H9 (cell line): ENCODE results near the gene SH3RF3. TPM values are rescaled to one million over a fixed set of nuclear protein-coding genes. Genes with fewer than 3 reads are reported as not detected.

Experiments used
- DNase-seq: peaks from one replicate; pipeline ENCODE4 v3.0.0-alpha.2; 2017
- H2AFZ ChIP-seq: one replicate; pipeline ENCODE4 v1.6.1; 2013; ENCODE audit warnings: mild to moderate bottlenecking, low read length, control low read depth, moderate library complexity
- H2AK5ac ChIP-seq: 2 replicates; pipeline ENCODE4 v1.6.1; 2013; ENCODE audit warnings: low read length, control low read depth, mixed read lengths; ENCODE audit not compliant: insufficient read length
- H2BK120ac ChIP-seq: one replicate; pipeline ENCODE4 v1.6.1; 2013; ENCODE audit warnings: low read depth, mild to moderate bottlenecking, low read length, control low read depth, inconsistent platforms; ENCODE audit not compliant: poor library complexity, severe bottlenecking
- H2BK12ac ChIP-seq: 2 replicates; pipeline ENCODE4 v1.6.1; 2013; ENCODE audit warnings: low read length, control low read depth, mixed read lengths, low read depth; ENCODE audit not compliant: insufficient read length
- H2BK15ac ChIP-seq: 2 replicates; pipeline ENCODE4 v1.6.1; 2013; ENCODE audit warnings: low read depth, low read length, control low read depth
- H2BK20ac ChIP-seq: one replicate; pipeline ENCODE4 v1.6.1; 2013; ENCODE audit warnings: low read depth, mild to moderate bottlenecking, low read length, control low read depth, inconsistent platforms; ENCODE audit not compliant: poor library complexity, severe bottlenecking
- H2BK5ac ChIP-seq: 2 replicates; pipeline ENCODE4 v1.6.1; 2013; ENCODE audit warnings: low read length, control low read depth, mixed read lengths; ENCODE audit not compliant: insufficient read length
- H3K14ac ChIP-seq: 2 replicates; pipeline ENCODE4 v1.6.1; 2013; ENCODE audit warnings: low read length, control low read depth; ENCODE audit not compliant: insufficient read depth
- H3K18ac ChIP-seq: 2 replicates; pipeline ENCODE4 v1.6.1; 2013; ENCODE audit warnings: low read depth, mild to moderate bottlenecking, mixed read lengths, low read length, control low read depth; ENCODE audit not compliant: insufficient read length
- H3K23ac ChIP-seq: 2 replicates; pipeline ENCODE4 v1.6.1; 2013; ENCODE audit warnings: low read length, control low read depth, mixed read lengths, low read depth; ENCODE audit not compliant: insufficient read length
- H3K23me2 ChIP-seq: 2 replicates; pipeline ENCODE4 v1.6.1; 2013; ENCODE audit warnings: low read depth, mild to moderate bottlenecking, mixed read lengths, low read length, control low read depth; ENCODE audit not compliant: insufficient read length, poor library complexity, severe bottlenecking
- H3K27ac ChIP-seq: 2 replicates; pipeline ENCODE4 v1.5.1; 2013; ENCODE audit warnings: low read length, control low read depth, mixed read lengths, low read depth; ENCODE audit not compliant: insufficient read length
- H3K27me3 ChIP-seq: 2 replicates; pipeline ENCODE4 v1.6.1; 2013; ENCODE audit warnings: low read length, control low read depth, inconsistent platforms; ENCODE audit not compliant: insufficient read depth
- H3K4ac ChIP-seq: 2 replicates; pipeline ENCODE4 v1.6.1; 2013; ENCODE audit warnings: low read depth, mild to moderate bottlenecking, control low read depth, inconsistent platforms, low read length, moderate library complexity
- H3K4me1 ChIP-seq: 2 replicates; pipeline ENCODE4 v1.6.1; 2013; ENCODE audit warnings: low read length, control low read depth, inconsistent platforms; ENCODE audit not compliant: insufficient read depth
- H3K4me2 ChIP-seq: 2 replicates; pipeline ENCODE4 v1.6.1; 2013; ENCODE audit warnings: low read length, control low read depth, mixed read lengths; ENCODE audit not compliant: insufficient read length, insufficient read depth
- H3K56ac ChIP-seq: 2 replicates; pipeline ENCODE4 v1.6.1; 2013; ENCODE audit warnings: low read depth, mild to moderate bottlenecking, mixed read lengths, low read length, control low read depth; ENCODE audit not compliant: insufficient read length
- H3K79me1 ChIP-seq: 2 replicates; pipeline ENCODE4 v1.6.1; 2013; ENCODE audit warnings: low read depth, mild to moderate bottlenecking, moderate library complexity, low read length, control low read depth, inconsistent platforms; ENCODE audit not compliant: insufficient read depth, poor library complexity, severe bottlenecking
- H3K79me2 ChIP-seq: 2 replicates; pipeline ENCODE4 v1.6.1; 2013; ENCODE audit warnings: low read length, control low read depth, inconsistent platforms; ENCODE audit not compliant: insufficient read depth
- H3K9ac ChIP-seq: 2 replicates; pipeline ENCODE4 v1.6.1; 2013; ENCODE audit warnings: low read length, control low read depth, mixed read lengths; ENCODE audit not compliant: insufficient read length; ENCODE audit errors: extremely low read depth
- H3K9me3 ChIP-seq: one replicate; pipeline ENCODE4 v1.6.1; 2013; ENCODE audit warnings: low read depth, low read length, inconsistent platforms; ENCODE audit not compliant: control insufficient read depth
- H3T11ph ChIP-seq: one replicate; pipeline ENCODE4 v1.6.1; 2013; ENCODE audit warnings: mild to moderate bottlenecking, low read length, control low read depth, inconsistent platforms
- H4K20me1 ChIP-seq: one replicate; pipeline ENCODE4 v1.6.1; 2013; ENCODE audit not compliant: control insufficient read depth, insufficient read length, insufficient read depth
- H4K5ac ChIP-seq: 2 replicates; pipeline ENCODE4 v1.6.1; 2013; ENCODE audit warnings: low read depth, mild to moderate bottlenecking, mixed read lengths, low read length, control low read depth; ENCODE audit not compliant: insufficient read length
- H4K8ac ChIP-seq: replicated peaks from 2 replicates; pipeline ENCODE4 v1.6.1; 2013; ENCODE audit warnings: low read length, control low read depth, mixed read lengths, low read depth; ENCODE audit not compliant: insufficient read length
- H4K91ac ChIP-seq: 2 replicates; pipeline ENCODE4 v1.6.1; 2013; ENCODE audit warnings: low read depth, mild to moderate bottlenecking, moderate library complexity, mixed read lengths, low read length, control low read depth; ENCODE audit not compliant: insufficient read length
- H3K27ac Mint-ChIP-seq, 3 experiments: 2 replicates in 2 of 3; 3 replicates in 1 of 3; pipeline ENCODE4 v1.8.0; 2020 to 2021; ENCODE audit warnings: mixed read lengths in 3 of 3, mild to moderate bottlenecking in 1 of 3, moderate library complexity in 1 of 3
- H3K27me3 Mint-ChIP-seq: 2 replicates; pipeline ENCODE4 v1.8.0; 2021; ENCODE audit warnings: low read depth, mild to moderate bottlenecking, moderate library complexity, mixed read lengths
- H3K36me3 Mint-ChIP-seq, 3 experiments: 2 replicates in 2 of 3; 3 replicates in 1 of 3; pipeline ENCODE4 v1.8.0; 2020 to 2021; ENCODE audit warnings: low read depth in 3 of 3, mixed read lengths in 3 of 3; ENCODE audit not compliant: insufficient read depth in 1 of 3
- H3K4me1 Mint-ChIP-seq, 2 experiments: 2 replicates each; pipeline ENCODE4 v1.8.0; 2020; ENCODE audit warnings: mixed read lengths in 2 of 2
- H3K4me3 Mint-ChIP-seq, 2 experiments: 2 replicates in 1 of 2; 3 replicates in 1 of 2; pipeline ENCODE4 v1.8.0; 2020 to 2021; ENCODE audit warnings: mild to moderate bottlenecking in 2 of 2, mixed read lengths in 2 of 2, moderate library complexity in 1 of 2
- H3K9me3 Mint-ChIP-seq, 2 experiments: 2 replicates in 1 of 2; 3 replicates in 1 of 2; pipeline ENCODE4 v1.8.0; 2020; ENCODE audit warnings: mild to moderate bottlenecking in 2 of 2, mixed read lengths in 2 of 2, moderate library complexity in 1 of 2
- WGBS: extraction: QIAGEN DNeasy Blood & Tissue Kit; methylation state at CpG from one replicate; pipeline ENCODE4 v1.1.7; 2013; ENCODE audit warnings: missing lambda C conversion rate, low lambda C conversion rate, mixed read lengths; ENCODE audit not compliant: insufficient read length; ENCODE audit errors: extremely low coverage; 5-methylcytosine and 5-hydroxymethylcytosine counted together
- total RNA-seq: library from RNA; stranded (reverse); gene quantifications from 2 replicates; pipeline ENCODE4 v1.2.1, GENCODE V29; 2021
- TF ChIP-seq, protein P1 (sequence below): fragments of 200-600 bp; sonication (generic); conservative IDR thresholded peaks from 3 replicates; pipeline ENCODE4 v1.8.0; 2021; ENCODE audit warnings: antibody characterized with exemption, mild to moderate bottlenecking

Gene SH3RF3
- total RNA-seq, 1 experiment from 2014 or later, result 0.46 TPM

DNA sequence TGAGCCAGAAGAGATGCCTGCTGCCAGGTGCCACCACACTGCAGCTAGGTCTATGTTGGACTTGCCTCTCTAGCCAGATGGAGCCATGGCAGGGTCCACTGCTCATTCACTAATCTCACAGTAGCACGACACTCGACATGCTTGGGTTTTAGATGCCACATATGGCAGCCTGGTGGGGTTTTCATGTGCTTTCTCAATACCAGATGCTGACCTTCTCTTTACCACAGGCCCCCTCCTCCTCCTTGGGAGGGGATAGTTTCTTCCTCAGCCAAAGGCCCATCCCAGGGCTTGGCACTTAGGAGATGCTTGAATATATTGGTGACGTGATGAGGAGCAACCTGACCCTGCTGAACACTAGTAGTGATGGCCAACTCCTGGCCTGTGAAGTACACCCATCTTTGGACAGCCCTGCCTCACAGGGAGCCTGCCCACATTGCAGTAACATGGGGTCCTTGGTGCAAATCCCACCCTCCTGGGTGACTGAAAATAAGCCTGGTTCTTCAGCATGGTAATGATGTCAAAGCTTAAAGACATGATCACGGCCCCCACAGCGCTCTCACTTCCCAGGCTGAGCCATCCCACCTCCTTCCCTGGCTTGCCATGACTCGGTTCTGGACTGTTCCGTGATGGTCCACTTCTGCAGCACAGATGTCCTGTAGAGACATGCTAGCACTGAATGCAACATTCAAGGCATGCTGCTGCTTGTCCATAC, 227.5 kb downstream of the SH3RF3 start:
- no peak overlapping the region for H2BK12ac ChIP-seq
- H2BK5ac ChIP-seq, result no peak overlapping the region
- no peak overlapping the region for H3T11ph ChIP-seq
- Mint-ChIP-seq H3K9me3 (peaks cover 13% of the 10 kb centered on the region in 2 experiments; a peak in 4 of 5 replicates), H3K4me3 (no peak overlapping the region), H3K27ac (no peak overlapping the region), H3K4me1 (0 out of 4 replicates have a peak, but pooled peaks cover 0 to under 1% of the 10 kb centered on the region in 2 experiments), H3K27me3 (no peaks in the 10 kb centered on the region; the same call in 1 of the 2 replicates), H3K36me3 (peaks cover 0 to 2% (median 0%) of the 10 kb centered on the region in 3 experiments; a peak in 3 of 7 replicates)
- H3K79me1 ChIP-seq, result no peaks in the 10 kb centered on the region
- no peak overlapping the region for H4K91ac ChIP-seq
- no peaks in the 10 kb centered on the region for H3K9me3 ChIP-seq
- no peaks in the 10 kb centered on the region for H4K20me1 ChIP-seq
- WGBS, result no CpG with 5 or more reads among the region's 7 CpGs
- H4K8ac ChIP-seq, result no peak overlapping the region
- no peak overlapping the region for H3K18ac ChIP-seq
- H3K56ac ChIP-seq, result no peak overlapping the region
- no peak overlapping the region for H2AK5ac ChIP-seq
- H3K79me2 ChIP-seq, result no peaks in the 10 kb centered on the region
- no peak overlapping the region for H3K23ac ChIP-seq
- H3K27ac ChIP-seq, result no peak overlapping the region
- H2BK15ac ChIP-seq, result no peak overlapping the region
- H3K9ac ChIP-seq, result no peak overlapping the region
- TF ChIP-seq, protein P1, sequence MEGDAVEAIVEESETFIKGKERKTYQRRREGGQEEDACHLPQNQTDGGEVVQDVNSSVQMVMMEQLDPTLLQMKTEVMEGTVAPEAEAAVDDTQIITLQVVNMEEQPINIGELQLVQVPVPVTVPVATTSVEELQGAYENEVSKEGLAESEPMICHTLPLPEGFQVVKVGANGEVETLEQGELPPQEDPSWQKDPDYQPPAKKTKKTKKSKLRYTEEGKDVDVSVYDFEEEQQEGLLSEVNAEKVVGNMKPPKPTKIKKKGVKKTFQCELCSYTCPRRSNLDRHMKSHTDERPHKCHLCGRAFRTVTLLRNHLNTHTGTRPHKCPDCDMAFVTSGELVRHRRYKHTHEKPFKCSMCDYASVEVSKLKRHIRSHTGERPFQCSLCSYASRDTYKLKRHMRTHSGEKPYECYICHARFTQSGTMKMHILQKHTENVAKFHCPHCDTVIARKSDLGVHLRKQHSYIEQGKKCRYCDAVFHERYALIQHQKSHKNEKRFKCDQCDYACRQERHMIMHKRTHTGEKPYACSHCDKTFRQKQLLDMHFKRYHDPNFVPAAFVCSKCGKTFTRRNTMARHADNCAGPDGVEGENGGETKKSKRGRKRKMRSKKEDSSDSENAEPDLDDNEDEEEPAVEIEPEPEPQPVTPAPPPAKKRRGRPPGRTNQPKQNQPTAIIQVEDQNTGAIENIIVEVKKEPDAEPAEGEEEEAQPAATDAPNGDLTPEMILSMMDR, result no peak
- H3K4me1 ChIP-seq, result no peaks in the 10 kb centered on the region
- no peak overlapping the region for H2BK120ac ChIP-seq
- no peak overlapping the region for H3K4ac ChIP-seq
- H3K14ac ChIP-seq, result no peak overlapping the region
- H3K23me2 ChIP-seq, result no peaks in the 10 kb centered on the region
- H3K27me3 ChIP-seq, result no peaks in the 10 kb centered on the region
- no peak overlapping the region for H3K4me2 ChIP-seq
- no peak for DNase-seq
- H2BK20ac ChIP-seq, result no peak overlapping the region
- no peak overlapping the region for H4K5ac ChIP-seq
- H2AFZ ChIP-seq, result no peak overlapping the region
